HG03108 (cell line): ENCODE measurements around the gene EDN3.

ENCODE experiments used
- ATAC-seq: cut with Tn5 transposase; IDR thresholded peaks from one replicate; pipeline ENCODE4 v1.9.1; 2021; ENCODE audit warnings: moderate library complexity; ENCODE audit not compliant: unreplicated experiment

The EDN3 gene, protein sequence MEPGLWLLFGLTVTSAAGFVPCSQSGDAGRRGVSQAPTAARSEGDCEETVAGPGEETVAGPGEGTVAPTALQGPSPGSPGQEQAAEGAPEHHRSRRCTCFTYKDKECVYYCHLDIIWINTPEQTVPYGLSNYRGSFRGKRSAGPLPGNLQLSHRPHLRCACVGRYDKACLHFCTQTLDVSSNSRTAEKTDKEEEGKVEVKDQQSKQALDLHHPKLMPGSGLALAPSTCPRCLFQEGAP

DNA sequence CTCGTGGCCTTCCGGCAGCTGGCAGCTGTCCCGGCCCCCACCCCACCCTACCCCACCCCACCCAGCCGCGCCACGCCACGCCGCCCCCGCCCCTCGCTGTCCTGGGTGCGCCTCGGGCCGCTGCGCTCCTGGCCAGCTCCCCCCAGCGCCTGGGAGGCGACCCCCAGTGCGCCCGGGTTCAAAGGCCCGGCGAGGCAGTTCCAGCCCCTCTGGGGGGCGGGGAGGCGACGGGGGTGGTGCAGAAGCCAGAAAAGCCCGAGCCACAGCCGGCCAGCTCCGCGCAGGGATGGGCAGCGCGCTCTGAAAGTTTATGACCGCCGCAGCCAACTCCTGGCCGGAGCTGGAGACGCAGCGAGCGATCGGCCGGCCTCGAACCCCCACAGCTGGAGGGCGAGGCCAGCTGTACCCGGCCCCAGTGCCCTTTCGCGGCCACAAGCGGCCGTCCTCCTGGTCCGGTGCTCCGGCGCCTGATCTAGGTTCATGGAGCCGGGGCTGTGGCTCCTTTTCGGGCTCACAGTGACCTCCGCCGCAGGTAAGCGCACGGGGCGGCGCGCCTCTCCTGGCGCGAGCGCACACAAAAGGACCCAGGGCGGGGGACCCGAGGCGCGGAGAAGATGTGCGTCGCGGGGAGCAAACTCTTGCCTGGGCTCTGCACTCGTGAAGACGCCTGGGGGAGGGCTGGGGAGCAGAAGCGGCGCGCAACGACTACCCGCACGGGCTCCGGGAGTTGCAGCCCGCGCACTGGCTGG is at the start of gene EDN3:
EDN3 (plus strand) TSS at position 279 of the 749 bp plus-strand sequence; CDS start at position 481, 202 bp downstream.
- ATAC-seq = no peak

GRCh38 chr20:59253325-59253724 is 47.1 kb upstream of the EDN3 start:
- ATAC-seq = no peak

GRCh38 chr20:59253779-59254319 is 46.6 kb upstream of the EDN3 start:
- ATAC-seq = no peak

DNA sequence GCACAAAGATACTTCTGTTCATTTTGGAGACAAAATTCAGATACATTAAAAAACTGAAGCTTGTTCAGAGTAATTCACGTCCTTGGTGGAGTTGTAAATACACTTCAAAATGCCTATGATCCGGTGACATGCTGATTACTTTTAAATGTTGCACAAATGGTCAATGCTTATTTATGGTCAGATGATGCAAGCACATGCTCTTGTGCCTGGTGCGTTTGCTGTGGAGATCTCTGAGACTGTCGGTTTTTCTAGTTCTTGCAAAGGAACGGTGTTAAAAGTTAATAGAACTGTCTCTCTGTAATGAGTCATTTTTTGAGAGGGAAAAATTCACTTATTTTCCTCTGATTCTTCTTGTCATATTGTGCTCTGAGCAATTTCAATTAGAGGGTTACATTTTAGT is 45.2 kb upstream of the EDN3 start:
- ATAC-seq = no peak

DNA sequence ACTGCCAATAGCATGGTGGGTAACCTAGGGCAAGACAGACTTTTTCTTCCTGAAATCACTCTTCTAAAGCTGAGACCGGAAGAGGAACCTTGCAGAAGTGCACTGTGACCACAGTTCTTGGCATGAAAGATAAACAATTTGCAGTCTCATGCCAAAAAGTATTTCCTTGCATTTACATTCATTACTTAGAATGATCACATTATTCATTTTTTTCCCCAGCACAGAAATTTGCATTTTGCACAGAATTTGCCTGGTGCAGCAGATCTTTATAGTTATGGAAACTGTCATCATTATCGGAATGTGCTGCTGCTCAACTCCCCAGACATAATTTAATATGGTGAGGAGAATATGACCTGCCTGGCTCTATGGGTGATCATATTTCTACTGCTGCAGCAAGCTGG is 42.2 kb upstream of the EDN3 start:
- ATAC-seq = no peak

DNA sequence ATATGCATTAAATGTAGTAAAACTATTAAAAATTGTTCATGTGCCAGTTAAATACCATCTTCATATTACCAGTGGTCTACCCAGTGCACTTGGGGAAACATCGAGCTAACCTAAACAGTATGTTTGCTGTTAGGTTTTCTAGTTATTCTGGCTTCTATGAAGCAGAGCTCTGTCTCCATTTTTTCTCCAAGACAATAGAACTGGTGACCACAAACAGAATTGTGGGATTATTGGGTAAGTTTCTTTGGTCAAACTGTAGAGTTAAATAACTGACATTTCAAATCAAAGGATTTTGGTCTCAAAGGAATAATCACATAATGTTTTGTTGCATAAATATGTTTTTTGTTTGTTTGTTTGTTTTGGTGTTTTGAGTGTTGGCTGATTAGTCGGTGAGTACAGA is 40.5 kb upstream of the EDN3 start:
- no peak for ATAC-seq

GRCh38 chr20:59265298-59265697 is 35.1 kb upstream of the EDN3 start:
- ATAC-seq = no peak

- no peak for ATAC-seq
Measured at GRCh38 chr20:59268870-59269269, 31.5 kb upstream of the EDN3 start.

GRCh38 chr20:59269411-59270025 is 30.9 kb upstream of the EDN3 start:
- no peak for ATAC-seq

DNA sequence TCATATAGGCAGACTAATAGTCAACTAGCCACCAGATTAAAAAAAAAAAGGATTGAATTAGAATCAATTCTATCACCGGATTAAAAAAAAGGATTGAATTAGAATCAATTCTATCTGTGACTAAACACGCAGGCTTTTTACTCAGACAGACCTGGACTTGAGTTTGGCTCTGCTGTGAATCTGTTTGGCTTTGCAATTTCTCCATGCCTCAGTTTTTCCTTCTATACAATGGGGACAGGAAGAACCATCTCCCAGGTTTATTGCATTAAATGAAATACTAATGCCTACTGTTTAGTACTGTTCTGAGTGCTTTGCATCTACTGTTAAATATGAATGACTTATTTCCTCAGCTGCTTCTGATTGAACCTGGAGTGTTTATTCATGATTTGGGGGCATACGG is 30.0 kb upstream of the EDN3 start:
- ATAC-seq = no peak

GRCh38 chr20:59273739-59274357 is 26.6 kb upstream of the EDN3 start:
- ATAC-seq = no peak

DNA sequence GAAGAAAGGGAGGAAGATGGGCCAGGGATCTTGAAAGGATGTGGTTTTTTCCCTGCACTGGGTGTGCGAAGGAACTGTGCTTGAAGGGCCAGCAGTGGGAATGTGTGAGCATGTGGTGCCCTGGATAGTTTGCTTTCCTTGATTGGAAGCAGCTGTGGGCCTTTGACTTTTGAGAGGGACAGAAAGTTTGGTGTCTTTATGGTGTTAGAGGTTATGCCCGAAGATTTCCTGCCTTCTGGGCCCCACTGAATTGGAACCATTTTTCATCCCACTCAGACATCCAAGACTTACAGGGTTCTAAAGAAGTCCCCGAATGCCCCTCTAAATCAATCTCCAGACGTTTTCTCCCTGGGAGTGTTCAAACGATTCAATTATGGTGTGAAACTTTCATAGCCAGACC is 23.5 kb upstream of the EDN3 start:
- ATAC-seq = no peak

DNA sequence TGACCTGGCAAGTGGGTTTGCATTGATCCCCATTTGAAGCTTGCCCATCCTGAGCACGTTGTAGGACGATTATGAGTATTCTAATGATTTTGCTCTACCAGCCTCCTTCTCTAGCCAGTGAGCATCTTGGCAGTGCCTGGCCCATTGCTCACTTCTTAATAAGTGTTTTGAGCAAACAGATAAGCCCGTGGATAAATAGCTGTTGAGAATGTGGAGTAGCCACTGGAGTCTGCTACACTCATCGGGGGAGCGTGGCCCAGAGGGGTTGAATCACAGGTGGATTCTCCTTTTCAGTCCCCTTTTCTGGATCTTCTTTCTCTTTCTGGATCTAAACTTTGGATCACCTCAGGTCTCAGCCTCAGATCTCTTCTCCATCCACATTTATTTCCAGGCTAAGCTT is 15.9 kb upstream of the EDN3 start:
- no peak for ATAC-seq

GRCh38 chr20:59289994-59290393 is 10.4 kb upstream of the EDN3 start:
- no peak for ATAC-seq

GRCh38 chr20:59291740-59292383 is 8.5 kb upstream of the EDN3 start:
- ATAC-seq = no peak

DNA sequence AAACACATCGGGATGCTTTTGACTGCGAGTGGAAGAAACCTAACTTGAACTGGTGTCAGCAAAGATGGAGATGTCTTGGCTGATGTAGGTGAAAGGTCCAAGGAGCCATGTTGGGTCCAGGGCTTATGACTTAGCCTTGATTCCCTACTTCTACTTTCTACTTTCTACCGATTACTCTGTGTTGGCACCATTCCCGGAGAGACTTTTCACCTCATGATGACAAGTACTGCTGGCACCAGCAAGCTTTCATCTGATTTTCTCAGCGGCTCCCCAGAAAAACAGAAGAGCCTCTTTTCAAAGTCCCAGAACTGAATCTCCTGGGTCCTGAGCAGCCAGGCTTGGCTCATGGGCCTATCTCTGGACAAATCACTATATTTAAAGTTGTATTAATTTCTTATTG is 4.9 kb upstream of the EDN3 start:
- ATAC-seq = no peak

DNA sequence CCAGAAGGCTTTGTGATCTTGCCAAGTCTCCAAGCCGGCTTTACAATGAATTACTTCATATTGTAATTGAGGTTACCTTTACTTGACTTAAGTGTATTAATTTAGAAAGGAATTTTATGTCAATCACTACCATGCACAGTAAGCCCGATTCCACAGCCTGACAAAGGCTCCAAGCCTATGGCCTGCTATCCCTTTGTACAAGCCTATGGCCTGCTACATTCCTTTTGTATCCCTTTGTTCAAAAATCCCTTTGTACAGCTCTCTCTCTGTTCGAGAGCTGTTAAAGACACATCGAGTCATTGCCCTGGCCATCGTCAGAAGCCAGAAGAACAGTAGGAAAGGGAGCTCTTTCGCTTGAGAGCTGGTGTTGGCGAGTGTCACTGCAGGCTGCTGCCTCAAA is 2.7 kb upstream of the EDN3 start:
- no peak for ATAC-seq

DNA sequence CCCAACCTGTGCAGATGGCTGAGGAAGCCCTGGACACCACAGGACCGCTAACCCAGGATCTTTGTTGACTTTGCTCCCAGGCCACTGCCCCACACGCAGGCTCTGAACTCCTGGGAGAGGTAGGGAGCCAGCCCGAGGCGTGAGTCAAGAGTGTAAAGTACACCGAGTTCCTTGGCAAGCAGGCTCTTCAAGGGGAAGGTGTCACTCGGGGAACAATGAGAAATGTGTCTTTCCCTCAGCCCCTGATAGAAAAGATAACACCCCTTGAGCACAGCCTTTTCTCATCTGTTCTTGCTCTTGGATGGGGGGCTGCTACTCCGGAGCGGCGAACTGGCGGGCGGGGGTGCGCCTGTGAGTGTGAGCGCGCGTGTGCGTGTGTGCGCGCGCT is 472 bp upstream of the EDN3 start:
- no peak for ATAC-seq

- no peak for ATAC-seq
Measured at GRCh38 chr20:59301343-59302007, 1.1 kb downstream of the EDN3 start.

- ATAC-seq = no peak
Measured at GRCh38 chr20:59305908-59306655, 5.7 kb downstream of the EDN3 start.
